LNCaP clone FGC (cell line): ENCODE results near the gene SOX9.

Experiments used
- DNase-seq: peaks from one replicate; pipeline ENCODE4 v3.0.0-alpha.2; 2011; ENCODE audit warnings: low read depth
- H3K4me3 ChIP-seq: 2 replicates; pipeline ENCODE4 v1.5.1; 2011; ENCODE audit warnings: mild to moderate bottlenecking, low read depth, low read length, control low read depth
- TF ChIP-seq, protein P1 (sequence below): IDR thresholded peaks from 2 replicates; pipeline ENCODE4 v1.5.1; 2012; ENCODE audit warnings: mild to moderate bottlenecking; ENCODE audit not compliant: control insufficient read depth, insufficient read depth; ENCODE audit errors: extremely low read depth

The SOX9 gene

DNA sequence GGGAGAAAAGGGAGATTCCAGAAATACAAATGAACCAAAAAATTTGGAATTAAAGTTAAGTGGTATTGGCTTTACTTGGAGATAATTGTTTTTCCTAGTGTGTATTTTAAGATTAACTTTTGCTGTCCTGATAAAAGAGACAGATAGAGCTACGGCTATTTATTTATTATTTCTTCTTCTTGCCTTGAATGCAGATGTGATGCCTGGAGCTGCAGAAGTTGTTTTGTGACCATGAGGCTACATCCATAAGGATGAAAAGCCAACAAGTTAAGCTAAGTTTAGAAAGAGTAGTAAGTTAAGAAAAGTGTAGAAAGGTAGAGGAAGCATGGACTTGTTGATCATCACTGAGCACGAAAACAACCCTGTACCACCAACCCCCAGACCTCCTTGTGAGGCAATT, 41.7 kb downstream of the SOX9 start:
- H3K4me3 ChIP-seq, result no peak overlapping the region
- DNase-seq, result no peak
- TF ChIP-seq, protein P1, sequence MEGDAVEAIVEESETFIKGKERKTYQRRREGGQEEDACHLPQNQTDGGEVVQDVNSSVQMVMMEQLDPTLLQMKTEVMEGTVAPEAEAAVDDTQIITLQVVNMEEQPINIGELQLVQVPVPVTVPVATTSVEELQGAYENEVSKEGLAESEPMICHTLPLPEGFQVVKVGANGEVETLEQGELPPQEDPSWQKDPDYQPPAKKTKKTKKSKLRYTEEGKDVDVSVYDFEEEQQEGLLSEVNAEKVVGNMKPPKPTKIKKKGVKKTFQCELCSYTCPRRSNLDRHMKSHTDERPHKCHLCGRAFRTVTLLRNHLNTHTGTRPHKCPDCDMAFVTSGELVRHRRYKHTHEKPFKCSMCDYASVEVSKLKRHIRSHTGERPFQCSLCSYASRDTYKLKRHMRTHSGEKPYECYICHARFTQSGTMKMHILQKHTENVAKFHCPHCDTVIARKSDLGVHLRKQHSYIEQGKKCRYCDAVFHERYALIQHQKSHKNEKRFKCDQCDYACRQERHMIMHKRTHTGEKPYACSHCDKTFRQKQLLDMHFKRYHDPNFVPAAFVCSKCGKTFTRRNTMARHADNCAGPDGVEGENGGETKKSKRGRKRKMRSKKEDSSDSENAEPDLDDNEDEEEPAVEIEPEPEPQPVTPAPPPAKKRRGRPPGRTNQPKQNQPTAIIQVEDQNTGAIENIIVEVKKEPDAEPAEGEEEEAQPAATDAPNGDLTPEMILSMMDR, result no peak

DNA sequence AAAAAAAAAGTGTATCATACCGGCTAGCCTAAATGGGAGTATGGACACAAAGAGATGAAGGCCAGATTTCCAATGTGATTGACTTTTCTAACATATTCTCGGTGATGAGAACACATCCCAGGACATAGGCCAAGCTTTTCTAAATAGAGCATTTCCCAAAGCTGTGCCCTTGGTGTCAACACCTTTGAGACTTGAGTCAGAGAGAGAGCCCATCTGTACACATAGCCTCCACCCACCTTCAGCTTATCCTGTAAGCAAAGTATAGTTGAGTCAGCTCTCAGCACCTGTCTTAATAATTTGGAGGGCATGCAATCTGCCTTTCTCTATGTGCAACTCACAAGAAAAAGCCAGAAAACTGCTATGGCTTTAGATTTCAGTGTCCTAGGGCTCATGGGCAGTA, 42.7 kb downstream of the SOX9 start:
- DNase-seq, result no peak
- no peak overlapping the region for H3K4me3 ChIP-seq
- TF ChIP-seq, protein P1, result no peak

DNA sequence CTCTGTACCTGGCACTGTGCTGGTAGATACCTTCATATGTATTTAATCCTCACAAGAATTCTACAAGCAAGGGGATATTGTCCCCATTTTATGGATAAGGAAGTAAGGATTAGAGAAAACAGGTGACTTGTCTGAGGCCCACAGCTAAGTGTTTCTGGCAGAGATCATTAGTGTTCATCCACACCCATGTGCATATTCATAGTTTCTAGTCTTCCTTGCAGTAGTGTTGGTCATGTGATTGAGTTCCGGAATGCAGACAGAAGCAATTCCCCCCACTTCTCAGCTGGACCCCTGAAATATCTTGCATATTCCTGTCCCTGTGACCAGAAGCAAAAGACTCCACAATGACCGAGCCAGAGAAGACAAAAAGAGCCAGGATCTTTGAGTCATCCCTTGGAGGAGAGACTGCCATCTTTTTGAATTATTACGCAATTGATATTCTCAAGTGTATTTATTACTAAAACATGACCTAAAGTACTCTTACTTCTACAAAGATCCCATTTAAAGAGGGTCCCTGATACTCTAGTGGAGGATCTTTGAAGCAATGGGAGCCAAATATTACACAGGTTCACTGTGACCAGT, 43.4 kb downstream of the SOX9 start:
- TF ChIP-seq, protein P1, result no peak
- H3K4me3 ChIP-seq, result no peak overlapping the region
- no peak for DNase-seq

DNA sequence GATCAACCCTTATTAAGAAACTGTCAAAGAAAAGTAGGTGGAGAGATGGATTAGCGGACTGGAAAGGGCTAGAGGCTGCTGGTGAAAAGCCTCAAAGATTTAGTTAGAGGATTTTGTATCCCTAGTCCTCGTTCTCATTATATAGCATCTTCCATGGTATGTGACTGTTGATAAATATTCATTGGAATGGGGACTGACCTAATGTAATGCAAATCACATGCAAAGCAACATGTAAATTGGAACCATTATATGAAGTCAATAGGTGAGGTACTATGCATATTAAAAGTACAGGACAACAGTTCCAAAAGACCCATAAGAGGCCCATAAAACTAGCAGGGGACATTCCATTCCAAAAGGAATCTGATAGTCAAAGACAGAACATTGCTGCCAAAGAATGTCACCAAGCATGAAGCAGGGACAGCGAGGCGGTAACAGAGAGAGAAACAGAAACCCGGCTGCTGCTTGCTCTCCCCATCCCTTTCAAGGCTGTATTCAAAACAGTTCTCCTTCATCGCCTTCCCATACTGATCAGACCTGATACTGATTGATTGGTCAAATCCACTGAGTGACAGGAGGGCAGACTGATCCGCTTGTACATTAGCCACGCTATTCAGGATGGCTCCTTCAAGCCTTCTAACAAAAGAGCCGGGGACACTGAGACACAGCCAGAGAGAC, 44.5 kb downstream of the SOX9 start:
- no peak overlapping the region for H3K4me3 ChIP-seq
- TF ChIP-seq, protein P1, result no peak
- DNase-seq, result no peak

DNA sequence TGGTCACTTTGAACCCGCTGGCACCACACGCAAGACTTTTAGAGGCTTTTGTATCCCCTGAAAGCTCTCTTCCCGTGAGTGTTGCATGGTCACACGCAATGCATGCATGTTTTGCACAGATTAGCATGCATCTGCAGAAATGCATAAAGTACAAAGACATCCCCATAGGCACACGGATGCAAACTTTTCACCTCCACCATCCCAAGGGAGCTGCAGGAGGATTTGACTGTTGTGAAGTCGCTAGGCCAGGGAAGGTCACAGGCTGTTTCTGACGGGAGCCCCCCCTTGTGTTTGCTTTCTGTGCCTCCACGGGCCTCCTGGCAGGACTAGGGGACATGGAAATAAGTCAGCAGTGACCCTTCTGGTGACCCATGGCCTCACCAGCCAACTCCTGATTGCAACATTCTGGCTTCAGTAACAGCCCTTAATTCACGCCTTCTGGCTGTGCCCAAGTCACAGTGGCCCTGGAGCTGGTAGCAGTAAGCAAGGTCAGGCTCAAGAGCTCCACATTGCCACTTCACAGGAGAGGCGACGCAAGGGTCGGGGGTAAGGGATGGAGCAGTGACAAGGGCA, 45.1 kb downstream of the SOX9 start:
- TF ChIP-seq, protein P1, result no peak
- DNase-seq, result no peak
- H3K4me3 ChIP-seq, result no peak overlapping the region

DNA sequence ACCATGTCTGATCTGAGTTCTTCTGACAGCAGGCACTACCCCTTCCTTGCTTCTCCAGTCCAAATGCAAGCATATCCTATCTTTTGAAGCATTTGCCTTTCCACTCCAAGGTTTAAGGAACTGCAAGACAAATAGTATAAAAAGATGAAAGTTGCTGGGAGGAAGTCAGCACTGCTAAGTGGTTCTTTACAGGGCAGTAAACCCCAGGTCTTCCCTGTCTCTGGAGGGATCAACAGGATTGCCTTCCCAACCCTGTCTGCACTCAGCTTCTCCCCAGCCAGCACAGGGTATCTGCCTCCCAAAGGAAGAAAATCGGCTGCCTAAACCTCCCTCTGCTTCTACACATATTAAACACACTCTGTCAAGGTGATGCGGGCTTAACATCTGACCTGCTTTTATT, 46.8 kb downstream of the SOX9 start:
- no peak overlapping the region for H3K4me3 ChIP-seq
- DNase-seq, result no peak
- TF ChIP-seq, protein P1, result no peak

DNA sequence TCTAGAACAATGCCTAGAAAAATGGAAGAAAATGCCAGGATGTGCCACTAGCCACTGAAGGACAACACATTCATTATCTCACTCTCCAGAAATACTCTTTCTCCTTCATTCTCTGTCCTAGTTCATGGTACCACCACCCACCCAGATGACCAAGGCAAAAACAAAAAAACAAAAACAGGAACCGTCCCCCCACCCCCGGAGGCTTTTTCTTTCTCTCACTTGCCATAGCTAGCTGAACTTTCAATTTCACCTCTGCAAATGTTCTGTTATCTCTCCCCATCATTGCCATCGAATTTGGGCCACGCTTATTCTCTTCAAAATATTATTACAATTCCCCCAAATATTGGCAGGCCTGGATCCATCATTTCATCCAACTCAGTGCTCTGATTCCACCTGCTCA, 49.0 kb downstream of the SOX9 start:
- DNase-seq, result no peak
- TF ChIP-seq, protein P1, result no peak

More for the DNA sequence above, 49.0 kb downstream of the SOX9 start:
- no peak overlapping the region for H3K4me3 ChIP-seq
